ENCODE data around the gene EGFL8. TPM values are rescaled to one million over a fixed set of nuclear protein-coding genes. Genes with fewer than 3 reads are reported as not detected.
A peak's percentile ranks its signal among the peaks of the same experiment; 100 is the strongest.

EGFL8 gene
- total and polyA plus RNA-seq, 9 of the 15 experiments (the other 6 are each of a cell fraction or from before 2014, with no cell fraction given), result 2.2 to 47.4 (median 14.2) TPM

DNA sequence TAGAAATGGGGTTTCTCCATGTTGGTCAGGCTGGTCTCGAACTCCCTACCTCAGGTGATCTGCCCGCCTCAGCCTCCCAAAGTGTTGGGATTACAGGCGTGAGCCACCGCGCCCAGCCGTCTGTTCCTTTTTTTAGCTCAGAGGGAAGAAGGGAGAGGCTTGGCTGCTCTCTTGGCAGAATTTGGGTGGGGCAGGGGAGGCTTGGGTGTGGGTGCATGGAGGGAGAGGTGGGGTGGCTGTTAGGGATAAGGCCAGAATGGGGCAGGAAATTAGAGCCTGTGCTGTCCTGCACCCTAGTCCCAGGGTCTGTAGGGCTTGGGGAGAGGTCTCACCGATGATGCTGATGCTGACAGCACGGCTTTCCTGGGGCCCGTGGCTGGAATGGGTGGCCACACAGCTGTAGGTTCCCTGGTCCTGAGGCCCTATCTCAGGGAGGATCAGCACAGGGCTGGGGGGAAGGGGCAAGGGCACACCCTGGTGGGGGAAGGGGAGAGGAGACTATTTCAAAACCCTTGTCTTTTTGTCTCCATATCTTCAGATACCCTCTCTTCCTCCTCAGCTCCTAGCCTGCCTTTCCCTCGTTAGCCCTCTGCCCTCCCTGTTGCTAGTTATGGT lies 17.6 kb downstream of the EGFL8 start (continued):
- TF ChIP-seq, protein P1, sequence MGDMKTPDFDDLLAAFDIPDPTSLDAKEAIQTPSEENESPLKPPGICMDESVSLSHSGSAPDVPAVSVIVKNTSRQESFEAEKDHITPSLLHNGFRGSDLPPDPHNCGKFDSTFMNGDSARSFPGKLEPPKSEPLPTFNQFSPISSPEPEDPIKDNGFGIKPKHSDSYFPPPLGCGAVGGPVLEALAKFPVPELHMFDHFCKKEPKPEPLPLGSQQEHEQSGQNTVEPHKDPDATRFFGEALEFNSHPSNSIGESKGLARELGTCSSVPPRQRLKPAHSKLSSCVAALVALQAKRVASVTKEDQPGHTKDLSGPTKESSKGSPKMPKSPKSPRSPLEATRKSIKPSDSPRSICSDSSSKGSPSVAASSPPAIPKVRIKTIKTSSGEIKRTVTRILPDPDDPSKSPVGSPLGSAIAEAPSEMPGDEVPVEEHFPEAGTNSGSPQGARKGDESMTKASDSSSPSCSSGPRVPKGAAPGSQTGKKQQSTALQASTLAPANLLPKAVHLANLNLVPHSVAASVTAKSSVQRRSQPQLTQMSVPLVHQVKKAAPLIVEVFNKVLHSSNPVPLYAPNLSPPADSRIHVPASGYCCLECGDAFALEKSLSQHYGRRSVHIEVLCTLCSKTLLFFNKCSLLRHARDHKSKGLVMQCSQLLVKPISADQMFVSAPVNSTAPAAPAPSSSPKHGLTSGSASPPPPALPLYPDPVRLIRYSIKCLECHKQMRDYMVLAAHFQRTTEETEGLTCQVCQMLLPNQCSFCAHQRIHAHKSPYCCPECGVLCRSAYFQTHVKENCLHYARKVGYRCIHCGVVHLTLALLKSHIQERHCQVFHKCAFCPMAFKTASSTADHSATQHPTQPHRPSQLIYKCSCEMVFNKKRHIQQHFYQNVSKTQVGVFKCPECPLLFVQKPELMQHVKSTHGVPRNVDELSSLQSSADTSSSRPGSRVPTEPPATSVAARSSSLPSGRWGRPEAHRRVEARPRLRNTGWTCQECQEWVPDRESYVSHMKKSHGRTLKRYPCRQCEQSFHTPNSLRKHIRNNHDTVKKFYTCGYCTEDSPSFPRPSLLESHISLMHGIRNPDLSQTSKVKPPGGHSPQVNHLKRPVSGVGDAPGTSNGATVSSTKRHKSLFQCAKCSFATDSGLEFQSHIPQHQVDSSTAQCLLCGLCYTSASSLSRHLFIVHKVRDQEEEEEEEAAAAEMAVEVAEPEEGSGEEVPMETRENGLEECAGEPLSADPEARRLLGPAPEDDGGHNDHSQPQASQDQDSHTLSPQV (IDR thresholded peaks at IDR 0.05), result 0 out of 2 replicates have a peak, but pooled peaks have one; percentile 18
- no peak for TF ChIP-seq FOXK1 (CRISPR knock-in tag; IDR thresholded peaks at IDR 0.05; ENCODE audit: borderline replicate concordance)
- TF ChIP-seq GATA2 (CRISPR knock-in tag; IDR thresholded peaks at IDR 0.05), result peak; percentile 88
- TF ChIP-seq DPF2 (IDR thresholded peaks at IDR 0.05), result 0 out of 2 replicates have a peak, but pooled peaks have one; percentile 18
- TF ChIP-seq, protein P2, sequence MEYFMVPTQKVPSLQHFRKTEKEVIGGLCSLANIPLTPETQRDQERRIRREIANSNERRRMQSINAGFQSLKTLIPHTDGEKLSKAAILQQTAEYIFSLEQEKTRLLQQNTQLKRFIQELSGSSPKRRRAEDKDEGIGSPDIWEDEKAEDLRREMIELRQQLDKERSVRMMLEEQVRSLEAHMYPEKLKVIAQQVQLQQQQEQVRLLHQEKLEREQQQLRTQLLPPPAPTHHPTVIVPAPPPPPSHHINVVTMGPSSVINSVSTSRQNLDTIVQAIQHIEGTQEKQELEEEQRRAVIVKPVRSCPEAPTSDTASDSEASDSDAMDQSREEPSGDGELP (CRISPR knock-in tag; IDR thresholded peaks at IDR 0.05; ENCODE audit: borderline replicate concordance), result peak; percentile 69
- TF ChIP-seq RAD21 (CRISPR knock-in tag; conservative IDR thresholded peaks at IDR 0.05 in 1 of 2, IDR thresholded peaks at IDR 0.05 in 1 of 2), result peak; percentile 47 to 56
- TF ChIP-seq, protein P3, sequence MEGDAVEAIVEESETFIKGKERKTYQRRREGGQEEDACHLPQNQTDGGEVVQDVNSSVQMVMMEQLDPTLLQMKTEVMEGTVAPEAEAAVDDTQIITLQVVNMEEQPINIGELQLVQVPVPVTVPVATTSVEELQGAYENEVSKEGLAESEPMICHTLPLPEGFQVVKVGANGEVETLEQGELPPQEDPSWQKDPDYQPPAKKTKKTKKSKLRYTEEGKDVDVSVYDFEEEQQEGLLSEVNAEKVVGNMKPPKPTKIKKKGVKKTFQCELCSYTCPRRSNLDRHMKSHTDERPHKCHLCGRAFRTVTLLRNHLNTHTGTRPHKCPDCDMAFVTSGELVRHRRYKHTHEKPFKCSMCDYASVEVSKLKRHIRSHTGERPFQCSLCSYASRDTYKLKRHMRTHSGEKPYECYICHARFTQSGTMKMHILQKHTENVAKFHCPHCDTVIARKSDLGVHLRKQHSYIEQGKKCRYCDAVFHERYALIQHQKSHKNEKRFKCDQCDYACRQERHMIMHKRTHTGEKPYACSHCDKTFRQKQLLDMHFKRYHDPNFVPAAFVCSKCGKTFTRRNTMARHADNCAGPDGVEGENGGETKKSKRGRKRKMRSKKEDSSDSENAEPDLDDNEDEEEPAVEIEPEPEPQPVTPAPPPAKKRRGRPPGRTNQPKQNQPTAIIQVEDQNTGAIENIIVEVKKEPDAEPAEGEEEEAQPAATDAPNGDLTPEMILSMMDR (IDR thresholded peaks at IDR 0.05 in 2 of 3, conservative IDR thresholded peaks at IDR 0.05 in 1 of 3; ENCODE audit: insufficient read depth in 2 of 3, low read depth in 1 of 3, low read length in 3 of 3), result peak in 1 of 3 experiments; percentile 32; a peak in 3 of 6 replicates

All from K562 (cell line).